ENCODE results near the gene MDM4.
"Not testable (repeated sequence)": the region's sequence is repeated elsewhere in the genome, so short reads cannot be mapped to it uniquely, and the experiment has no call there.

MDM4 gene

DNA sequence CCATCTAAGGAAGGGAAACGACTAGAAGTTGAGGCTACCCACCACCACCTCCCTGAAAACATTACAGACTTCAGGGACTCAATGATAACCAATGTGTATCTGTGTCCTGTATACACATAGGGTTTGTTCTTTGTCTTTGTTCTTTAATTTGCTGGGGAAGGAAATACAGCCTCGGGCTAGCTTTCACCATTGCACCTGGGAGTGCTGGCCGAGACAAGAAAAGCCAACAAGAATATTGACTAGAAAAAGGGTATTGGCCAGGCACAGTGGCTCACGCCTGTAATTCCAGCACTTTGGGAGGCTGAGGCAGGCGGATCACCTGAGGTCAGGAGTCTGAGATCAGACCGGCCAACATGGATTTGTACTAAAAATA lies 50.4 kb downstream of the MDM4 start:
- Histone ChIP-seq H4K8ac (ENCODE audit: low read depth, low read length) (no peak overlapping the region), H3K79me1 (ENCODE audit: low read length) (no peaks in the 10 kb centered on the region), H2BK5ac (ENCODE audit: low read length) (no peak overlapping the region), H3K4me2 (ENCODE audit: low read length) (no peak overlapping the region), H2BK15ac (replicated peaks; ENCODE audit: low read depth) (no peak overlapping the region), H3K27me3 (ENCODE audit: insufficient read depth, low read length, poor library complexity) (no peaks in the 10 kb centered on the region), H2AK5ac (ENCODE audit: low read length) (no peak overlapping the region), H3K4me3 (ENCODE audit: low read length) (no peak overlapping the region), H3K56ac (ENCODE audit: low read length) (no peak overlapping the region), H3K36me3 (ENCODE audit: control insufficient read depth, insufficient read depth, low read length) (no peaks in the 10 kb centered on the region), H3K4ac (ENCODE audit: low read depth, low read length) (no peak overlapping the region), H3K27ac (ENCODE audit: low read depth, low read length) (no peak overlapping the region), H3K18ac (ENCODE audit: low read length) (no peak overlapping the region), H3K4me1 (ENCODE audit: control insufficient read depth, low read depth, low read length) (peaks cover 4% of the 10 kb centered on the region), H3K23ac (ENCODE audit: low read length) (no peak overlapping the region), H2BK120ac (ENCODE audit: low read depth, low read length) (no peak overlapping the region), H3K9ac (ENCODE audit: low read length) (no peak overlapping the region), H4K5ac (ENCODE audit: low read length) (no peak overlapping the region), H3K79me2 (ENCODE audit: control insufficient read depth, insufficient read depth, low read length) (no peaks in the 10 kb centered on the region)
- WGBS (ENCODE audit: extremely low coverage, insufficient coverage, low lambda C conversion rate): no CpG with 5 or more reads among the region's 6 CpGs
- DNase-seq: no peak

- Histone ChIP-seq H3K4me3 (ENCODE audit: low read length) (no peak overlapping the region), H3K9ac (ENCODE audit: low read length) (no peak overlapping the region), H2BK120ac (ENCODE audit: low read depth, low read length) (no peak overlapping the region), H3K23ac (ENCODE audit: low read length) (no peak overlapping the region), H3K18ac (ENCODE audit: low read length) (no peak overlapping the region), H3K36me3 (ENCODE audit: control insufficient read depth, insufficient read depth, low read length) (no peaks in the 10 kb centered on the region), H3K27ac (ENCODE audit: low read depth, low read length) (no peak overlapping the region), H3K4ac (ENCODE audit: low read depth, low read length) (no peak overlapping the region), H2BK15ac (replicated peaks; ENCODE audit: low read depth) (no peak overlapping the region), H4K8ac (ENCODE audit: low read depth, low read length) (no peak overlapping the region), H2BK5ac (ENCODE audit: low read length) (no peak overlapping the region), H3K4me2 (ENCODE audit: low read length) (no peak overlapping the region), H3K79me1 (ENCODE audit: low read length) (no peaks in the 10 kb centered on the region), H3K79me2 (ENCODE audit: control insufficient read depth, insufficient read depth, low read length) (no peaks in the 10 kb centered on the region), H3K4me1 (ENCODE audit: control insufficient read depth, low read depth, low read length) (peaks cover 4% of the 10 kb centered on the region), H2AK5ac (ENCODE audit: low read length) (no peak overlapping the region), H4K5ac (ENCODE audit: low read length) (no peak overlapping the region), H3K56ac (ENCODE audit: low read length) (no peak overlapping the region), H3K27me3 (ENCODE audit: insufficient read depth, low read length, poor library complexity) (no peaks in the 10 kb centered on the region)
- DNase-seq: no peak
- WGBS (ENCODE audit: extremely low coverage, insufficient coverage, low lambda C conversion rate): no CpG with 5 or more reads among the region's 5 CpGs
Observed at GRCh38 chr1:204567071-204567470, 50.9 kb downstream of the MDM4 start.

DNA sequence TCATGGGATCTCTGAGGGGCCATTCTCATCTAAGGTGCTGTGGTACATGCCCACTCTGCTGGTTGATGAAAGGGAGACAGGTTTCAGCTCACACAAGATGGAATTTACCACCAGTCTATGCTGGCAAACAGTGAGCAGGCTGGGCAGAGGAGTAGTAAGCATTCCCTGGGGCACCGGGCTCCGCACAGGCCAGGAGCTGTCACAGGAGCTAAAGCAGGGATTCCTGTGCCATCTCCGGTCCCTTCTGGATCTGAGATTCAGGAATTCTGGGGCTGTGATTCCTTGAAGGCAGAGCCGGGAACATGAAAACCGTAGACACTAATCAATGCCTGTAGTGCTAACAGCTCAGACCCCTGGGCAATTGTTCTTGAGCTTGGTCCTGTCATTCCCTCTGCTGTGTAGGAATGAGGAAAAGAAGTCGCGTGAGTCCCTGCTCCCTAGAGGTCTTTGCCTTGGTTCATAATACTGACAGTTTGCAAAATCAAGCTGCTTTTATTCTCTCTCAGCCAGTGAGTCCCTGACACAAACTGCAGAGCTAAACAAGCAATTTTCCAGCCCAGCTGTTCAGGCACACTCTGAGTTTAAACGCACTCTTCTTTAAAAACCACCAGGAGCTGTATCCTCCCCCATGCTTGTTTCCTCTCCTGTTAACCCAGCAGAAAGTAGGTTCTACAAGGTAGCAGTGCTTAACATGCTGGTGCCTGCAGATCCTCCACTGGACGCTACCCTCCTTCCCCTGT lies 52.5 kb downstream of the MDM4 start:
- WGBS (ENCODE audit: extremely low coverage, insufficient coverage, low lambda C conversion rate): no CpG with 5 or more reads among the region's 9 CpGs
- no peaks in the 10 kb centered on the region for H3K27me3 ChIP-seq (ENCODE audit: insufficient read depth, low read length, poor library complexity)
- no peak overlapping the region for H2BK120ac ChIP-seq (ENCODE audit: low read depth, low read length)
- H2AK5ac ChIP-seq (ENCODE audit: low read length): no peak overlapping the region
- H3K79me2 ChIP-seq (ENCODE audit: control insufficient read depth, insufficient read depth, low read length): no peaks in the 10 kb centered on the region
- H4K8ac ChIP-seq (ENCODE audit: low read depth, low read length): no peak overlapping the region
- H4K5ac ChIP-seq (ENCODE audit: low read length): no peak overlapping the region
- H3K4ac ChIP-seq (ENCODE audit: low read depth, low read length): no peak overlapping the region
- peaks cover 4% of the 10 kb centered on the region for H3K4me1 ChIP-seq (ENCODE audit: control insufficient read depth, low read depth, low read length)
- H2BK15ac ChIP-seq (replicated peaks; ENCODE audit: low read depth): no peak overlapping the region
- no peak for DNase-seq
- no peak overlapping the region for H3K23ac ChIP-seq (ENCODE audit: low read length)
- H3K4me3 ChIP-seq (ENCODE audit: low read length): no peak overlapping the region
- no peak overlapping the region for H3K27ac ChIP-seq (ENCODE audit: low read depth, low read length)
- H3K9ac ChIP-seq (ENCODE audit: low read length): no peak overlapping the region
- H3K36me3 ChIP-seq (ENCODE audit: control insufficient read depth, insufficient read depth, low read length): no peaks in the 10 kb centered on the region
- H3K18ac ChIP-seq (ENCODE audit: low read length): no peak overlapping the region
- H3K79me1 ChIP-seq (ENCODE audit: low read length): no peaks in the 10 kb centered on the region
- no peak overlapping the region for H3K4me2 ChIP-seq (ENCODE audit: low read length)
- no peak overlapping the region for H3K56ac ChIP-seq (ENCODE audit: low read length)
- H2BK5ac ChIP-seq (ENCODE audit: low read length): no peak overlapping the region

GRCh38 chr1:204569478-204569877 lies 53.3 kb downstream of the MDM4 start:
- no CpG with 5 or more reads among the region's 5 CpGs for WGBS (ENCODE audit: extremely low coverage, insufficient coverage, low lambda C conversion rate)
- Histone ChIP-seq H2BK120ac (ENCODE audit: low read depth, low read length) (no peak overlapping the region), H3K27me3 (ENCODE audit: insufficient read depth, low read length, poor library complexity) (no peaks in the 10 kb centered on the region), H2BK15ac (replicated peaks; ENCODE audit: low read depth) (no peak overlapping the region), H3K23ac (ENCODE audit: low read length) (no peak overlapping the region), H3K36me3 (ENCODE audit: control insufficient read depth, insufficient read depth, low read length) (no peaks in the 10 kb centered on the region), H3K4me2 (ENCODE audit: low read length) (no peak overlapping the region), H3K27ac (ENCODE audit: low read depth, low read length) (no peak overlapping the region), H3K18ac (ENCODE audit: low read length) (no peak overlapping the region), H3K4me3 (ENCODE audit: low read length) (no peak overlapping the region), H3K79me1 (ENCODE audit: low read length) (no peaks in the 10 kb centered on the region), H2BK5ac (ENCODE audit: low read length) (no peak overlapping the region), H3K4ac (ENCODE audit: low read depth, low read length) (no peak overlapping the region), H3K4me1 (ENCODE audit: control insufficient read depth, low read depth, low read length) (peaks cover 10% of the 10 kb centered on the region), H4K5ac (ENCODE audit: low read length) (no peak overlapping the region), H3K56ac (ENCODE audit: low read length) (no peak overlapping the region), H3K79me2 (ENCODE audit: control insufficient read depth, insufficient read depth, low read length) (no peaks in the 10 kb centered on the region), H4K8ac (ENCODE audit: low read depth, low read length) (no peak overlapping the region), H3K9ac (ENCODE audit: low read length) (no peak overlapping the region), H2AK5ac (ENCODE audit: low read length) (no peak overlapping the region)
- no peak for DNase-seq

- not testable (repeated sequence) for H3K4me3 ChIP-seq (ENCODE audit: low read length); H3K36me3 ChIP-seq (ENCODE audit: control insufficient read depth, insufficient read depth, low read length); H2BK5ac ChIP-seq (ENCODE audit: low read length); H3K18ac ChIP-seq (ENCODE audit: low read length); DNase-seq; H2AK5ac ChIP-seq (ENCODE audit: low read length); H3K4me1 ChIP-seq (ENCODE audit: control insufficient read depth, low read depth, low read length); H2BK120ac ChIP-seq (ENCODE audit: low read depth, low read length); H3K27ac ChIP-seq (ENCODE audit: low read depth, low read length); H4K8ac ChIP-seq (ENCODE audit: low read depth, low read length); H3K4me2 ChIP-seq (ENCODE audit: low read length); H3K27me3 ChIP-seq (ENCODE audit: insufficient read depth, low read length, poor library complexity); H3K79me1 ChIP-seq (ENCODE audit: low read length); H4K5ac ChIP-seq (ENCODE audit: low read length); H3K9ac ChIP-seq (ENCODE audit: low read length); H3K56ac ChIP-seq (ENCODE audit: low read length); H2BK15ac ChIP-seq (replicated peaks; ENCODE audit: low read depth); H3K79me2 ChIP-seq (ENCODE audit: control insufficient read depth, insufficient read depth, low read length); H3K4ac ChIP-seq (ENCODE audit: low read depth, low read length); H3K23ac ChIP-seq (ENCODE audit: low read length)
- no CpG with 5 or more reads among the region's 3 CpGs for WGBS (ENCODE audit: extremely low coverage, insufficient coverage, low lambda C conversion rate)
Observed at GRCh38 chr1:204570021-204570420, 53.8 kb downstream of the MDM4 start.

- Histone ChIP-seq H3K27ac (ENCODE audit: low read depth, low read length) (no peak overlapping the region), H3K27me3 (ENCODE audit: insufficient read depth, low read length, poor library complexity) (no peaks in the 10 kb centered on the region), H2AK5ac (ENCODE audit: low read length) (no peak overlapping the region), H3K4ac (ENCODE audit: low read depth, low read length) (no peak overlapping the region), H3K56ac (ENCODE audit: low read length) (no peak overlapping the region), H3K4me3 (ENCODE audit: low read length) (no peak overlapping the region), H3K23ac (ENCODE audit: low read length) (no peak overlapping the region), H2BK120ac (ENCODE audit: low read depth, low read length) (no peak overlapping the region), H3K4me1 (ENCODE audit: control insufficient read depth, low read depth, low read length) (peaks cover 10% of the 10 kb centered on the region), H2BK5ac (ENCODE audit: low read length) (no peak overlapping the region), H3K9ac (ENCODE audit: low read length) (no peak overlapping the region), H3K36me3 (ENCODE audit: control insufficient read depth, insufficient read depth, low read length) (no peaks in the 10 kb centered on the region), H3K79me2 (ENCODE audit: control insufficient read depth, insufficient read depth, low read length) (no peaks in the 10 kb centered on the region), H4K5ac (ENCODE audit: low read length) (no peak overlapping the region), H3K79me1 (ENCODE audit: low read length) (no peaks in the 10 kb centered on the region), H4K8ac (ENCODE audit: low read depth, low read length) (no peak overlapping the region), H3K4me2 (ENCODE audit: low read length) (no peak overlapping the region), H2BK15ac (replicated peaks; ENCODE audit: low read depth) (no peak overlapping the region), H3K18ac (ENCODE audit: low read length) (no peak overlapping the region)
- no peak for DNase-seq
- no CpG with 5 or more reads among the region's 2 CpGs for WGBS (ENCODE audit: extremely low coverage, insufficient coverage, low lambda C conversion rate)
Observed at GRCh38 chr1:204571128-204571527, 54.9 kb downstream of the MDM4 start.
